Smooth muscle cell (in vitro differentiated cells): Measurements from ENCODE around the gene CADM3. TPM values are rescaled to one million over a fixed set of nuclear protein-coding genes. Genes with fewer than 3 reads are reported as not detected.
A peak's percentile ranks its signal among the peaks of the same experiment; 100 is the strongest.

Experiments
- DNase-seq: peaks from one replicate; lab custom pipeline; 2025; ENCODE audit not compliant: unreplicated experiment; lab: John Stamatoyannopoulos, UW
- H2AFZ ChIP-seq: fragments of 200-600 bp; sonication (generic); 2 replicates; pipeline ENCODE4 v1.6.0; 2016; ENCODE audit warnings: antibody characterized with exemption, low read depth, mild to moderate bottlenecking
- H3F3A ChIP-seq: fragments of 200-600 bp; sonication (generic); 2 replicates; pipeline ENCODE4 v1.6.0; 2017; ENCODE audit warnings: antibody characterized with exemption, low read depth
- H3K27ac ChIP-seq: fragments of 200-600 bp; sonication (generic); 2 replicates; pipeline ENCODE4 v1.5.1; 2016; ENCODE audit warnings: low read depth, mild to moderate bottlenecking
- H3K27me3 ChIP-seq: fragments of 200-600 bp; sonication (generic); 2 replicates; pipeline ENCODE4 v1.6.1; 2016; ENCODE audit warnings: low read depth, mild to moderate bottlenecking
- H3K36me3 ChIP-seq: fragments of 200-600 bp; sonication (generic); 2 replicates; pipeline ENCODE4 v1.5.1; 2016; ENCODE audit warnings: low read depth
- H3K4me1 ChIP-seq: fragments of 200-600 bp; sonication (generic); 2 replicates; pipeline ENCODE4 v1.5.1; 2016; ENCODE audit warnings: low read depth
- H3K4me2 ChIP-seq: fragments of 200-600 bp; sonication (generic); 2 replicates; pipeline ENCODE4 v1.6.0; 2016; ENCODE audit warnings: mild to moderate bottlenecking
- H3K4me3 ChIP-seq: fragments of 200-600 bp; sonication (generic); 2 replicates; pipeline ENCODE4 v1.5.1; 2016; ENCODE audit warnings: mild to moderate bottlenecking
- H3K79me2 ChIP-seq: fragments of 200-600 bp; sonication (generic); 2 replicates; pipeline ENCODE4 v1.6.0; 2016; ENCODE audit warnings: low read depth, mild to moderate bottlenecking
- H3K9ac ChIP-seq: fragments of 200-600 bp; sonication (generic); 2 replicates; pipeline ENCODE4 v1.6.0; 2016; ENCODE audit warnings: low read depth
- H3K9me3 ChIP-seq: fragments of 200-600 bp; sonication (generic); replicated peaks from 2 replicates; pipeline ENCODE4 v1.5.1; 2016; ENCODE audit warnings: low read depth
- H4K20me1 ChIP-seq: fragments of 200-600 bp; sonication (generic); 2 replicates; pipeline ENCODE4 v1.6.0; 2016; ENCODE audit warnings: low read depth
- WGBS: methylation state at CpG from one replicate; pipeline ENCODE4 v1.1.7; 2016; ENCODE audit warnings: low lambda C conversion rate; 5-methylcytosine and 5-hydroxymethylcytosine counted together
- polyA plus RNA-seq: library from polyadenylated mRNA; unstranded; fragments of >200 nt; fragmentation: Nextera tagmentation; extraction: Ambion mirVana; gene quantifications from 2 replicates; pipeline ENCODE4 v1.2.1, GENCODE V29; 2016
- total RNA-seq: library from RNA; depleted of rRNA; stranded (reverse); fragments of >200 nt; gene quantifications from 2 replicates; pipeline ENCODE4 v1.2.3, GENCODE V29; 2014
- TF ChIP-seq, protein P1 (sequence below): fragments of 200-600 bp; sonication (generic); IDR thresholded peaks from 2 replicates; pipeline ENCODE4 v1.5.1; 2017; ENCODE audit warnings: borderline replicate concordance, mild to moderate bottlenecking, antibody characterized with exemption; ENCODE audit not compliant: insufficient read depth, poor library complexity, severe bottlenecking

The CADM3 gene
- total and polyA plus RNA-seq, 2 experiments from 2014 or later: 0.90 to 1.2 TPM

DNA sequence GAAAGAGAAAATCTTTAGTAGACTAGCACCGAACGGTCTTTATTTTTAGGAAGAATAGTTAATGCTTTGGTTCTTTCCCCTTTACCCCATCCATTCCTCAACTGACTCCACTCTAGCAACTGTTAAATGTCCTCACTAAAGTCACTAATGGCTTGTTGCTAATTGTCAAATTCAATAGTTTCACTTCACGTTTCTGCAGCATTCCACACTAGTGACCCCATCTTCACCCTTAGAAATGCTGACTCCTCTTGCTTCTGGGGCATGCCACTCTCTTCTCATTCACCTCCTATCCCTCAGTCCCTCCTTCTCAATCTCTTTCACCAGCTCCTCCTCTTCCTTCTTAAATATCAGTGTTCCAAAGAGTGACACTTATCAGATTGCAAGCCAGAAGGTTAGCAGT is 19.4 kb upstream of the CADM3 start:
- Histone ChIP-seq H3F3A (no peaks in the 10 kb centered on the region), H4K20me1 (no peaks in the 10 kb centered on the region), H3K36me3 (no peaks in the 10 kb centered on the region), H3K27me3 (no peaks in the 10 kb centered on the region), H2AFZ (no peak overlapping the region), H3K9me3 (no peaks in the 10 kb centered on the region), H3K9ac (no peak overlapping the region), H3K4me1 (no peaks in the 10 kb centered on the region), H3K4me2 (no peak overlapping the region), H3K4me3 (no peak overlapping the region), H3K27ac (no peak overlapping the region), H3K79me2 (no peaks in the 10 kb centered on the region)
- TF ChIP-seq, protein P1, sequence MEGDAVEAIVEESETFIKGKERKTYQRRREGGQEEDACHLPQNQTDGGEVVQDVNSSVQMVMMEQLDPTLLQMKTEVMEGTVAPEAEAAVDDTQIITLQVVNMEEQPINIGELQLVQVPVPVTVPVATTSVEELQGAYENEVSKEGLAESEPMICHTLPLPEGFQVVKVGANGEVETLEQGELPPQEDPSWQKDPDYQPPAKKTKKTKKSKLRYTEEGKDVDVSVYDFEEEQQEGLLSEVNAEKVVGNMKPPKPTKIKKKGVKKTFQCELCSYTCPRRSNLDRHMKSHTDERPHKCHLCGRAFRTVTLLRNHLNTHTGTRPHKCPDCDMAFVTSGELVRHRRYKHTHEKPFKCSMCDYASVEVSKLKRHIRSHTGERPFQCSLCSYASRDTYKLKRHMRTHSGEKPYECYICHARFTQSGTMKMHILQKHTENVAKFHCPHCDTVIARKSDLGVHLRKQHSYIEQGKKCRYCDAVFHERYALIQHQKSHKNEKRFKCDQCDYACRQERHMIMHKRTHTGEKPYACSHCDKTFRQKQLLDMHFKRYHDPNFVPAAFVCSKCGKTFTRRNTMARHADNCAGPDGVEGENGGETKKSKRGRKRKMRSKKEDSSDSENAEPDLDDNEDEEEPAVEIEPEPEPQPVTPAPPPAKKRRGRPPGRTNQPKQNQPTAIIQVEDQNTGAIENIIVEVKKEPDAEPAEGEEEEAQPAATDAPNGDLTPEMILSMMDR: no peak
- WGBS: 75% methylated on average over 3 of the region's 3 CpGs
- DNase-seq: no peak

DNA sequence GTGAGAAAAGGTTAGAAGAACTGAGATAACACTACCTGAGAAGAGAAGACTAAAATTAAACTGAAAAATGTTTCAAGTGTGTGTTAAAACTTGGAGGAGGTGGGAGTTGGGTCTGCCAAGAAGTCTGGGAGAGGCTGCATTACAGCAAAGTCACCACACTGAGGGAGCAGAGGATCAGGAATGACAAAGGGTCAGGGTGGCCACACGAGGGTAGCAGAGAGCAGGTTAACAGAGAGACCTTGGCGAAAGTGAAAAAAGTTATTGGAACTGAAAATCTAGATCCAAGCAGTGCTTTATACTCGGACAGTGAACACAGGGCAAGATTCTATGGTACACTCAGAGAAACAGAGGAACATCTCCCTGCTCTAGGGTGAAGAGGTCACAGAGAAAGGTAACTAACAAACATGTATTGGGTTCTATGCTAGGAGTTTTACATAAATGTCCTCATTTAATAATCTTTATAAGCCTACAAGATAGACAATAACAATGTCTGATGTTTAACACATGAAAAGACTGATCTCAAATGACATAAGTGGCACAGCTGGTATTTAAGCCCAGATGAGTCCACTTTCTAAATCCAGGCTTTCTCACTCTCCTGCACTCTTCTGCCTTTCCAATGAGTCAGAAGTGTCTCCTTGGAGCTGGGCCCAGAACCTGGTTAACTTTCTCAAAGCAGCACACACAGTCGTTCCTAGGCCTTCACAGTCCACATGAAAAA is 10.3 kb upstream of the CADM3 start:
- Histone ChIP-seq H3K27me3 (no peaks in the 10 kb centered on the region), H3K4me3 (no peak overlapping the region), H3K4me1 (no peaks in the 10 kb centered on the region), H4K20me1 (peaks cover 4% of the 10 kb centered on the region), H3K9ac (no peak overlapping the region), H3K36me3 (no peaks in the 10 kb centered on the region), H3K4me2 (peak overlapping the region; percentile 64), H3K9me3 (no peaks in the 10 kb centered on the region), H3F3A (no peaks in the 10 kb centered on the region), H3K27ac (peak overlapping the region; percentile 61), H3K79me2 (no peaks in the 10 kb centered on the region), H2AFZ (no peak overlapping the region)
- WGBS: 4% methylated on average over 4 of the region's 4 CpGs
- peak; percentile 22 for DNase-seq
- TF ChIP-seq, protein P1: peak; percentile 98

DNA sequence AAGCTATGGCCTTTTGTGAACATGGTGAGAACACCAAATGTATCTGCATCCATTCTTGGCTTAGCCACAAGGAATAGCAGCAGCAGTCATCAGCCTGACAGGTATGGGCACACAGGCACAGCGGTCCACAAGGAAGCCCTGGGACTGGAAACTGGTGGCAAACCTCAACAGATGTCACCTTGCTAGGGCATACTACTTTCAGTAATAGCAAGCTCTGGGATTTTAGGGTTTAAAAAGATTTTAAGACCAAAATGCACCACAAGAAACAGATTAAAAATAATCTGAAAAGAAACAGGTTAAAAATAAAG is 9.7 kb upstream of the CADM3 start:
- no peak overlapping the region for H3K9ac ChIP-seq
- DNase-seq: no peak
- no peaks in the 10 kb centered on the region for H3K9me3 ChIP-seq
- 96% methylated on average over 1 of the region's 1 CpG for WGBS
- no peak overlapping the region for H2AFZ ChIP-seq
- H3K27me3 ChIP-seq: no peaks in the 10 kb centered on the region
- no peaks in the 10 kb centered on the region for H3K79me2 ChIP-seq
- peaks cover 4% of the 10 kb centered on the region for H4K20me1 ChIP-seq
- peak overlapping the region; percentile 64 for H3K4me2 ChIP-seq
- TF ChIP-seq, protein P1: no peak
- H3F3A ChIP-seq: no peaks in the 10 kb centered on the region
- no peaks in the 10 kb centered on the region for H3K36me3 ChIP-seq
- no peaks in the 10 kb centered on the region for H3K4me1 ChIP-seq
- no peak overlapping the region for H3K27ac ChIP-seq
- no peak overlapping the region for H3K4me3 ChIP-seq
